GM11168 (cell line): ENCODE measurements around the gene ABTB2.
"Not testable (repeated sequence)": the region's sequence is repeated elsewhere in the genome, so short reads cannot be mapped to it uniquely, and the experiment has no call there.

ENCODE experiments used
- in situ Hi-C: fragments of 300-500 bp; cut with MboI; formaldehyde crosslinking; loops from one replicate; pipeline ENCODE4 v1.12.0; 2022; ENCODE audit warnings: low sequenced_read_pairs; ENCODE audit not compliant: unreplicated experiment

Gene ABTB2

GRCh38 chr11:34182921-34183685 is 174.7 kb downstream of the ABTB2 start:
- in situ Hi-C loops: no loop called here

GRCh38 chr11:34182425-34182824 is 175.4 kb downstream of the ABTB2 start:
- in situ Hi-C loops: no loop called here

GRCh38 chr11:34181856-34182405 is 175.9 kb downstream of the ABTB2 start:
- in situ Hi-C loops: no loop called here

GRCh38 chr11:34181251-34181650 is 176.6 kb downstream of the ABTB2 start:
- in situ Hi-C loops: no loop called here

- in situ Hi-C loops: not testable (repeated sequence)
Measured at GRCh38 chr11:34180814-34181165, 177.0 kb downstream of the ABTB2 start.

- in situ Hi-C loops: no loop called here
Measured at GRCh38 chr11:34180040-34180813, 177.6 kb downstream of the ABTB2 start.

- in situ Hi-C loops: no loop called here
Measured at GRCh38 chr11:34179026-34179675, 178.7 kb downstream of the ABTB2 start.

- in situ Hi-C loops: no loop called here
Measured at GRCh38 chr11:34178209-34178821, 179.5 kb downstream of the ABTB2 start.

- in situ Hi-C loops: no loop called here
Measured at GRCh38 chr11:34176751-34177209, 181.0 kb downstream of the ABTB2 start.

GRCh38 chr11:34175284-34176019 is 182.4 kb downstream of the ABTB2 start:
- in situ Hi-C loops: no loop called here

GRCh38 chr11:34174412-34175041 is 183.3 kb downstream of the ABTB2 start:
- in situ Hi-C loops: loop anchor here (25.0 kb wide), 1 partner anchor 313 kb away; no protein-coding TSS in a partner anchor

GRCh38 chr11:34173050-34173449 is 184.8 kb downstream of the ABTB2 start:
- in situ Hi-C loops: loop anchor here (25.0 kb wide), 1 partner anchor 314 kb away; no protein-coding TSS in a partner anchor

GRCh38 chr11:34169686-34170085 is 188.1 kb downstream of the ABTB2 start:
- in situ Hi-C loops: loop anchor here (5.0 to 25.0 kb wide), 2 partner anchors 188 to 318 kb away; partner anchors contain the start of gene ABTB2

GRCh38 chr11:34168642-34169420 is 189.0 kb downstream of the ABTB2 start:
- in situ Hi-C loops: loop anchor here (5.0 to 25.0 kb wide), 2 partner anchors 188 to 318 kb away; partner anchors contain the start of gene ABTB2

- in situ Hi-C loops: loop anchor here (5.0 to 25.0 kb wide), 2 partner anchors 189 to 319 kb away; partner anchors contain the start of gene ABTB2
Measured at GRCh38 chr11:34167961-34168360, 189.8 kb downstream of the ABTB2 start.

- in situ Hi-C loops: loop anchor here (5.0 to 25.0 kb wide), 2 partner anchors 190 to 320 kb away; partner anchors contain the start of gene ABTB2
Measured at GRCh38 chr11:34166806-34167740, 190.7 kb downstream of the ABTB2 start.
